Frontal cortex (tissue), 4 donors: ENCODE results near the gene PPARD. TPM values are rescaled to one million over a fixed set of nuclear protein-coding genes. Genes with fewer than 3 reads are reported as not detected.
"Not testable (repeated sequence)": the region's sequence is repeated elsewhere in the genome, so short reads cannot be mapped to it uniquely, and the experiment has no call there.

Experiments
- DNase-seq, 2 donors: peaks; one replicate each; pipeline ENCODE4 v3.0.0; 2012; ENCODE audit warnings: low spot score in 2 of 2
- FAIRE-seq: peaks from 2 replicates; lab custom pipeline; 2012; peaks lifted over from hg19 to GRCh38; lab: Jason Lieb, UNC
- total RNA-seq: library from RNA; depleted of rRNA; stranded (reverse); fragments of >200 nt; gene quantifications from one replicate; pipeline ENCODE4 v1.2.3, GENCODE V29; 2014
- donor health status: control.
- donor health status: control.
- donor health status: control.

The PPARD gene
- 1.6 TPM for total RNA-seq

DNA sequence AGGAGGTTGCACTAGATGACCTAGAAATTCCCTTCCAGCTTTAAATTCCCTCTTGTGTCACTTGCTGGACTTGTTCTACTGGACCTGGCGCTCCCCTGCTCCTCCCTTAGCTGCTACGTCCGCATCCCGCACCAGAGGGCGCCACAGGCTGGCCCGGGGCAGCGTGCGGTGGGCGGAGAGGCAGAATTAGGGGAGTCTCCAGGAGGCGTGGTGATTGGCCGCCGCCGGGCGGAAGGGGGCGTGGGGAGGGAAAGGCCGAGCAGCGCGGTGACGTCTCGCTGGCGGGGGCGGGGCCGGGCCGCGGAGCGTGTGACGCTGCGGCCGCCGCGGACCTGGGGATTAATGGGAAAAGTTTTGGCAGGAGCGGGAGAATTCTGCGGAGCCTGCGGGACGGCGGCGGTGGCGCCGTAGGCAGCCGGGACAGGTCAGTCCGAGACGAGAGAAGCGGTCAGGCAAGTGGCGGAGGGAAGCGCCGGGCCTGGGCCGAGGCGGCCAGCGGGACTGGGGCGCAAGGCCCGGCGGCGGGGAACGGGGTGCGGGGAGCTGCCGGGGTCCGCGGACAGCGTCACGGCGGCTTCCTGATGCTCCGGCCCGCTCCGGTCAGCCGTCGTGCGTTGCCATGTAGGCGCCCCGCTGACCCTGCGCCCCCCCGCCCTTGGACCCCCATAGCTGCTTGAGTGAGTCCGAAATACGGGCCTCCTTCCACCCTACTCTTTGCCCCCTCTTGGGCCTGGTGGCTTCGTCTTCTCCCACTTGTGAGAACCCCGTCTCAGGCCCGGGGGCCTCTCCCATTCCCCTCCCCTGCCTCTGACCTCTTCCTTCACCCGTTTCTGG is at the start of gene PPARD:
TSS of gene PPARD (plus strand) at position 301 of the 834 bp plus-strand sequence. CDS start 68,530 bp downstream, outside the sequence.
- FAIRE-seq (no peak), DNase-seq (peak; percentile 100)

DNA sequence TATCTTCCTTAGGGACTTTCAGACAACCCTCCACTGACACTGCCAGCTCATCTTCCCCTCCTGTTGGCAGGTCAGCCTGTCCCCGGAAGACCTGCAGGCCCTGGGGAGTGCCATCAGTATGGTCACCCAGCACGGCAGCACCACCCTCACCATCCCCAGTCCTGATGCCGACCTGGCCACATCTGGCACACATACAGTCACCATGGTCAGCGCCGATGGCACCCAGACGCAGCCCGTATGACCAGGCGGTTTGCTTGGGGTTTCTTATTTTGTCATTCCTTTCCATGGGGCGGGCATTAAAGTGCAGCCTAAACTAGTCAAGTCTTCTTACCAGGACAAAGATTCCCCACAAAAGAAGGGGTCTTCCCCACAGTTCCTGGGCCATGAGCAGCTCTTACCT is 48.7 kb upstream of the PPARD start:
- DNase-seq (no peak), FAIRE-seq (no peak)

DNA sequence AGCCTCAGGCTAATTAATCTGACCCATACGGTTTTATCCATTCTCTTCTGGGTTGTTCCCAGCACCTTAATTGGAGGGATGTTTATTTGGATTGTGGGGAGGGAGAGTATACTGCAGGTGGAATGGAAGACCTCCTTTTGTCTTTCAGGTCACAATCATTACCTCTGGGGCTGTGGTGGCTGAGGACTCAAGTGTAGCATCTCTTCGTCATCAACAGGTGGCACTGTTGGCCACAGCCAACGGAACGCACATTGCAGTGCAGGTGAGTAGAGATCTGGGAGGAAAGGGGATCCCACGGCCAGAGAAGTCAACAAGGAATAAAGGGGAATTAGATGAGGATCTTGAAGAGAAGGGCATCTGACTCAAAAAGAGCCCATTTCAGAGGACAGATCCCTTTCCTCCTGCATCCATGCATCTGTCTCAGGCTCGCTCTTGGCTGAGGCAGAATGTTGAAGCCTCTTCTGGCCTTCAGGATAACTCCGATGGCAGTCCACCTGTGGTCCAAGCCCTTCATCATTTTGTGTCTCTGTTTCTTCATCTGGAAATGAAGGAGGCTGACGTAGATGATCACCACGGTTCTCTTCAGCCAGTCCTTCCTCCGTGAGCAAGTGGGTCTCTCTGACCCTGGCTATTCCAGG is 47.9 kb upstream of the PPARD start:
- DNase-seq (peak; percentile 55 to 75), FAIRE-seq (no peak)

DNA sequence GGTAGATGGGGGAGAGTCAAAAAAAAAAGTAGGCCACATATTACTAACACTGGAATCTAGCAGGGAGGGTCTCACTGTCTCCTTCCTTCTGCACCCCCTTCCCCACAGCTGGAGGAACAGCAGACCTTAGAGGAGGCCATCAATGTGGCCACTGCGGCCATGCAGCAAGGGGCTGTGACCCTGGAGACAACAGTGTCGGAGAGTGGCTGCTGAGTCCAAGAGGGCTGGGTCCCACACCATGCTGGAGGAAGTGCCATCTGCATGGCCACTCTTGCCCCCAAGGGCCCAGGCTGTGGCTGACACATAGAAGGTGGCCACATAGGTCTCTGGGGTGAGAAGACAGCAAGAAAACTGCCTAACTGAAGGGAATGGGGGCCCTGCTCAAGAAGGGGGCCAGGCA is 47.3 kb upstream of the PPARD start:
- no peak for FAIRE-seq
- no peak for DNase-seq

DNA sequence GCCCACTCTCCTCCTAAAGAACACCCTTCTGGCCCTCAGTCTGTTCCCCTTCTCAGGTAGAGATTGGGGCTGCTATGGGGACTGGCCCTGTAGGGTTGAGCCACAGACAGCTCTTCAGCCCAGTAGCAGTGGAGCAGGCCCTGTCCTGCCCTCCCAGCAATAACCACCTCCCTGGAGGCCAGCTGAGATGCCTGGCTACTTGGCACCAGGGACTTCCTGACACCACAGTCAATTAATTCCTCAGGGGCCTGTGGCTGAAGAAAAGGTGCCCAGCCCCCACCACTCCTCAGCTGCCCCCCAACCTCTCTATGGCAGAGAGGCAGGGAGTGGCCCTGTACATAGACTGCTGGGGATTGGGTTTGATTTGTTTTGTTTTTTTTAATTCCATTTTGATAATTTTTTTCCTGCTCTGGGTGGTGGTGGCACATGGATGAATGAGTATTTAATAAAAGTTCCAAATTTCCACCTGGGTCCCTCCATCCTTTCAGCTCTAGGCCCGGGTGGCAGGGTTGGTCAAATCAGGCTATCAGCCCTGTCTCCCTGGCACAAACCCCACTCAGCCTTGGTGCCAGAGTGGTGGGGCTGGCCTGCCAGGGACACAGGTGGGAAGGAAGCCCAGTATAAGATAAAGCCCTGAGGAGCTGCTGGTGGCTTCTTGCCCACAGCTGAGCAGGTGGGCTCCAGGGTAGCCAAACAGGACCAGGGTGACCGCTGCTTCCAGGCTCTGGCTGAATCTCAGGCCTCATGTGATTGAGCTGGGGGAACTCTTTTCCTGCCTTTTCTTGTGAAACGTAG is 46.6 kb upstream of the PPARD start:
- no peak for DNase-seq

DNA sequence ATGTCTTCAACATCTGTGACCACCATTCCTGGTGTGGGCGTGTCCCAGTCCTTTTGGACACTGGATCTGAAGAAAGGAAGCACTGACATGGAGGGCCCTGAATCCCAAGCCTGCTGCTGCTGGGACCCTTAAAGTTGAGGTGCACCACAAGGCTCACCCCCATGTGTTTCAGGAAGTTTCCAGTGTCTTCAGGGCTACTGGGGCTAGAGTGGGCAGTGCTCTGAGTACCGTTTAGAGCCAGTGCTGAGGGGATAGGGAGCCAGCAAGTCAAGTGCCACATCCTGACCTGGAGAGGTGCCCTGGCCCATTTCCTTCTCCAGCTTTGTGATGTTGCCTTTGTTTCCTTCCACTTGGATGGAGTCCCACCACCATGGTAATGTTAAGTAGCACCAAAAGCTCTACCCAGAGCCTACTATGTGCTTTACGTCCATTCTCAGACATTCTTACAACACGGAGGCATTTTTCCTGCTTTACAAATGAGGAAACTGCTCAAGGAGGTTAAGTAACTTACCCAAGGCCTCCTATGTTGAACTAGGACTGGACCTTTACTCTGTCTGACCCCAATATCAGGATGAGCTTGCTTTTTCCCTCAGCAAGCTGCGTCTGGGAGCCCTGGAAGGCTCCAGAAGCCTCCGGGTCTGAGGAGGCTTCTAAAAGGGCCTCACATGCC is 45.3 kb upstream of the PPARD start:
- no peak for FAIRE-seq
- no peak for DNase-seq

More for the DNA sequence above, 46.6 kb upstream of the PPARD start:
- FAIRE-seq = no peak

DNA sequence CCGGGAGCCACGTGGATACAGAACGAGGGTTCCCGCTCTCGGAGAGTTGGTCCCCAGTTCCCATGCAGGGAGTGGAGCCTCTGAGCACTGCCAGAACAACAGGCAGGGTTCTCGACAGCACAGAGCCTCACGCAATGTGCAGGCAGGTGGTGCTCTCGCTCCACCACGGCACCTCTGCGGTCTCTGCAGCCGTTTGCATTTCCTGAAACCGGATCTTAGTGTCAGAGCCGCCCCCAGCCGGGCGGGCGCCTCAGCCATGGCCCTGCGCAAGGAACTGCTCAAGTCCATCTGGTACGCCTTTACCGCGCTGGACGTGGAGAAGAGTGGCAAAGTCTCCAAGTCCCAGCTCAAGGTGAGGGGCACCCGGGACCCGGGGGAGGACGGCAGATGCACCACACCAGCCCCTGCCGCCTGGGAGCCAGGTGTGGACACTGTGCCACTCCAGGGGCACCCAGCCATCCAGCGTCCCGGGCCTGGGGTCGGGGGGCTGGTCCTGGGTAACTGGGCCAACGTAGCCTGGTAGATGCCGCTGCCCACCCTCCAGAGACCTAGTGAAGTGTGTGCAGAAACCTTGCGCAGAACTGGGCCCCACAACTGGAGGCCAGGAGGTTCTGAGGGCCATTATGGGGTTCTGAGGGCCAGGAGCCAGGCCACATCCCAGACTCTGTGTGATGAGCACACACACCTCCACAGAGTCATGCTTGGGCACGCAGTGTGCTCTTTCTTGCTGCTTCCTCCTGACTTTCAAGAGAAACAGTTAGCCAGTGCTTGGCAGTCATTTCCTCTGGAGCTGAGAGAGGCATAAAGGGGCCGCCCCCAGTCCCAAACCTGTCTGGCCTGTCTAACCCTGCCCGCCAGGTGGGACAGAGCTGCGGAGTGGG is 44.5 kb upstream of the PPARD start, which contains the start of gene DEF6:
TSS of gene DEF6 (plus strand) at position 218 of the 881 bp plus-strand sequence. CDS start at position 257, 39 bp downstream.
- FAIRE-seq (no peak), DNase-seq (peak; percentile 38 to 68)

DNA sequence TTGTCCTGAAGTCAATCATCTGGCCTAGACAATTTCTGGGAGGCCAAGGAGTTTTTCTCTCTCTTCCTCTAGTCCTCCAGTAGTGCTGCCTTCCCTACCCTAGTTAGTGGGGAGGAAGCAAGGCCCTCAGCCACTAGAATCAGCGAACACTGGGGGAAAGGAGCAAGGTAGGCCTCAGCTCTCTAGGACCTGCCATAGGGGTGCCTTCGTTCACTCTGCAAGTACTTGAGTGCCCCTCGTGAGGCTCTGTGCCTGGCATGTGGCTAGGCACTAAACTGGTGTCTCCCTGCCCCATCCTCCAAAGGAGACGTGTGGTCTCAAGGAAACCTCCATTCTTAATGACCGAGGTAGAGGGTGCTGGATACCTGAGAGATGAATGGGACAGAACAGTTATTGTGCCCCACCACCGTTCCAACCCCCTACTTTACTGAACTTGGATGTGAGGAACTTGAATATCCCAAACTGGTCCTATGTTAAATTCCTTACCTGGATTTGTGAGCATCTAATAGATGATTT is 43.7 kb upstream of the PPARD start:
- FAIRE-seq = no peak
- no peak for DNase-seq

DNA sequence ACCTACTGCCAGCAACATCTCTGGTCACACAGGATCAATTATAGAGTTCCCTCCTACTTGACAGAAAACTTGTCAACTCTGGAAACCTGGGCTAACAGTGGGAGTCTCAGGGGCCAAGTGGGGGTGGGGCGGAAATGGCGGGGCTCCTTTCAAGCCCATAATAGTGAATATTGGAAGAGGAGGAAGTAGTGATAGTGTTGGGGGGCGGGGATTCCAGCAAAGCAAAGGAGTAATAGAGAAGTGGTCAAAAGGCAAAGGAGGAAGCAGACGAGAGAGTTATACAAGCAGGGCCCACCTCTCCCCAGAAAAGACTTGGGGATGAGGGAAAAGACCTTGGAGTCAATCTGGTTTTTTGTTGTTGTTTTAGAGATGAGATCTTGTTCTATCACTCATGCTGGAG is 42.7 kb upstream of the PPARD start:
- DNase-seq = no peak
- no peak for FAIRE-seq

DNA sequence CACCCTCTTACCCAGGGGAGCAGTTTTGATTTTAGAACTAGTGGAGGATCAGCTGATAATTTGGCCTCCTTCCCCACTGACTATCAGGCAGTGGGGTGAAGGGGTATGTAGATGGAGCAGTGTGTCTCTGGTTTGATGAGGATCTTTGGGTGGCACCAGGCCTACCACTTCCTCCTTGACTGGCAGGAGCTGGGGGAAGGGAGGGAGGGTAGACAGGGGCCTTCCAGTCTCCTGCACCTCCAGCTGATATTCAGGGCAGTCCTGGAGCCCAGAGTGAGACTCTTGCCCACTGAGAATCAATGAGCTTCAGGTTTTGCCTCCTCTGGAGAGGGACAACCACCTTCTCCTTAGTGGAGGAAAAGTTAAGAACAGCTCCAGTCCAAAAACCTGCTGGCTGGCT is 41.5 kb upstream of the PPARD start:
- FAIRE-seq (no peak), DNase-seq (no peak)

DNA sequence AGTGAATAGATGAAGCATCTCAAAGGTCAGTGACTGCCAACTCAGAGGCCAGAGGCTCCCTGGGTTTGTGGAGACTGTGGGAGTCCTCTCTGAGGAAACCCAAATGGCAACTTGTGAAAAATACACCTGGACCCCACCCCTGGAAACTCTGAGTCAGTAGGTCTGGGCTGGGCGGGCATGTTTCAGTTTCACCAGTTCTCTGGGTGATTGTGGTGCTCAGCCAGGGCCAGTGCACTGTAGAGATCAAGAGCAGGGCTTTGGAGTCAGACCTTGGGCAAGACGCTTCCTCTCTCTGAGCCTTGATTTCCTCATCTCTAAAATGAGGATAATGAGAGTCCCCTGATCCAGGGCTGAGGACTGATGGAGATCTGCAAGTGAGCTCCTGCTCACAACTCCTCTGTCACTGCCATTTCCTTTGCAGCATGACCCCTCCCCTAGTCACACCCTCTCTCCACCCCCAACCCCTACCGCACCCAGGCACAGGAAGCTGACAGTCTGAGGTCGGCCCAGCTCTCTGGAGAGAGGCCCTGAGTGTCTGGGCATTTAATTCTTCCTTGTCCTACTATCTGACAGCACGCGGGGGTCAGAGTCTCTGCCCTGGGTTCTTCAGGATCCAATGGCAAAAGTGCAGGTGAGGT is 39.6 kb upstream of the PPARD start:
- FAIRE-seq (no peak), DNase-seq (no peak)

DNA sequence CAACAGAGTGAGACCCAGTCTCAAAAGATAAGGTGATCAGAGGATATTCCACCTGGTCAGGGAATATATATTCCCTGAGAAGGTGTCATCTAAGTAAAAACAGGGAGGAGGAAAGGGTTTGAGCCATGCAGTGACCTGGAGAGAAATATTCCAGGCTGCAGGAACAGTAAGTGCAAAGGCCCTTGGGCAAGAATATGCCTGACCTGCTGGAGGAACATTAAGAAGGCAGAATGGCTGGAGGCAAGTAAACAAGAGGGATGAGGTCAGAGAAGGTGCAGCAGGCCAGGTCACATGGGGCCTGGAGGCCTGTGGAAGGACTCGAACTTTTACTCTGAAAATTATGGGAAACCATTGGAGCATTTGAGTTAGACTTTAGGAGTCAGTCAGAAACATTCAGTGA is 38.1 kb upstream of the PPARD start:
- no peak for FAIRE-seq

DNA sequence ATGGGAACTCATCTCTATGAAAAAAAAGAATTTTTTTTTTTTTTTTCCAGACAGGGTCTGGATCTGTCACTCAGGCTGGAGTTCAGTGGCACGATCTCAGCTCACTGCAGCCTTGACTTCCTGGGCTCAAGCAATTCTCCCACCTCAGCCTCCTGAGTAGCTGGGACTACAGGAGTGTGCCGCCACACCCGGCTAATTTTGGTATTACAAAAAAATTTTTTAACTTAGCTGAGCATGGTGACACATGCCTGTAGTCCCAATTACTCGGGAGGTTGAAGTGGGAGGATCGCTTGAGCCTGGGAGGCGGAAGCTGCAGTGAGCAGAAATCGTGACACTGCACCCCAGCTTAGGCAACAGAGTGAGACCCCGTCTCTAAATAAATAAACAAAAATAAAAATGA is 37.2 kb upstream of the PPARD start:
- DNase-seq (no peak), FAIRE-seq (no peak)

More for the DNA sequence above, 38.1 kb upstream of the PPARD start:
- DNase-seq = no peak

DNA sequence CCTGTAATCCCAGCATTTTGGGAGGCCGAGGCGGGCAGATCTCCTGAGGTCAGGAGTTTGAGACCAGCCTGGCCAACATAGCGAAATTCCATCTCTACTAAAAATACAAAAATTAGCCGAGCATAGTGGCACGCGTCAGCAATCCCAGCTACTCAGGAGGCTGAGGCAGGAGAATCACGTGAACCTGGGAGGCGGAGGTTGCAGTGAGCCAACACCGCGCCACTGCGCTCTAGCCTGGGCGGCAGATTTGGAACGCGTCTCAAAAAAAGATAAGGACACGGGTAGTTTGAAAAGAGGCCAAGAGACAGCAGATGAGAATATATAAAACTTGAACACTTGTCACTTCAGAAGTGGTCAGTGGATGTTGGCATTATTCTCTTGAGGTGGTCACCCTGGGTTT is 35.2 kb upstream of the PPARD start:
- not testable (repeated sequence) for DNase-seq

DNA sequence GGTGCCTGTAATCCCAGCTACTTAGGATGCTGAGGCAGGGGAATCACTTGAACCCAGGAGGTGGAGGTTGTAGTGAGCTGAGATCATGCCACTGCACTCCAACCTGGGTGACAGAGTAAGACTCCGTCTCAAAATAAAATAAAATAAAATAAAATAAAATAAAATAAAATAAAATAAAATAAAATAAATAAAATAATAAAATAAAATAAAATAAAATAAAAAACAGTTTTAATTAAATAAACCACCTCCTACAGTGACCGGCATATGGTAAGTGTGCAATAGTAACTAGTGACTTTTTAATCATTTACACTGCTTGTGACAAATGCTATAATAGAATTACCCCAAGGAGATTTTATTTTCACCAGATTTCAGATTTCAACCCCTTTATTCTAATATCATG is 33.8 kb upstream of the PPARD start:
- FAIRE-seq, DNase-seq: not testable (repeated sequence)

More for the DNA sequence above, 35.2 kb upstream of the PPARD start:
- not testable (repeated sequence) for FAIRE-seq

DNA sequence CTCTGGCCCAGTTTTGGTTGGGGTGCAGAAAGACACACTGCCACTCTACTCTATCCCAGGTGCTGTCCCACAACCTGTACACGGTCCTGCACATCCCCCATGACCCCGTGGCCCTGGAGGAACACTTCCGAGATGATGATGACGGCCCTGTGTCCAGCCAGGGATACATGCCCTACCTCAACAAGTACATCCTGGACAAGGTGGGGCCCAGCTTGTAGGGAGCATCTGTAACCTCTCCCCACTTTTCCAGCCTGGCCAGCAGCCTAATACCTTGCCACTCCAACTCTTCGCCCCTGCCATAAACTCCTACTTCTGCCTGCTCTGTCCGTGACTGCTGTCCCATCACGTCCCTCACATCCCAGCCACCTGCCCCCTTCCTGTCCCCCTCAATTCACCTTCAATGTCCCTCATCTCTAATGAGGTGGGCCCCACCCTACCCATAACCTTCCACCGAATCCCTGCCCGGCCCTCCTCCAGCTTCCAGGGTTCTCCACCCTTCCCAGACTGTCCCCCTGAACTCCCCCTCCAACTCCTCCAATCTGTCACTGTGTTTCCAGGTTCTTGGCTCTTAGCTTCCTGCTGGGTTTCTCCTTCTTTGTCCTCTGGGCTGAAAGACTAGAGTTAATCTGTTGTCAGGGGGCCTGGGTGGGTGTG is 32.6 kb upstream of the PPARD start:
- FAIRE-seq (no peak), DNase-seq (no peak)

DNA sequence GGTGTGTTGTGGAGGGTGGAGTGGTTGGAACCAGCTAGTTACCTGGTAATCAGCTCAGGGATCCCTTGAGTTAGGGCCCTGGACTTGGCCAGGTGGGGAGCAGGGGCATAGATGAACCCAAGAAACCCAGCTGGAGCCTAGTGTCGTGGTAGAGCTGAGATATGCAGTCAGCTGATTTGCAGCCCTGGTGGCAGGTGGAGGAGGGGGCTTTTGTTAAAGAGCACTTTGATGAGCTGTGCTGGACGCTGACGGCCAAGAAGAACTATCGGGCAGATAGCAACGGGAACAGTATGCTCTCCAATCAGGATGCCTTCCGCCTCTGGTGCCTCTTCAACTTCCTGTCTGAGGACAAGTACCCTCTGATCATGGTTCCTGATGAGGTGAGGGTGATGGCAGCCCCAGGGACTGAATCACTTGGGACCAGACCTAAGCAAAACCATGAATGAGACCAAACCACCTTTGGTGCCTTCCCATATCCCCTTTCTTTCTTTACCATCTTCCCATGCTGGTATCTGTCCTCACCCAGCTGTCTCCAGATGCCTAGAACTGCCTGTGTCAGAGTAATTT is 32.0 kb upstream of the PPARD start:
- FAIRE-seq (no peak), DNase-seq (no peak)
